ENCODE results near the gene GPR15LG.

GRCh38 chr10:84158061-84158460 lies 15.5 kb upstream of the GPR15LG start:
- TF ChIP-seq, protein P1, sequence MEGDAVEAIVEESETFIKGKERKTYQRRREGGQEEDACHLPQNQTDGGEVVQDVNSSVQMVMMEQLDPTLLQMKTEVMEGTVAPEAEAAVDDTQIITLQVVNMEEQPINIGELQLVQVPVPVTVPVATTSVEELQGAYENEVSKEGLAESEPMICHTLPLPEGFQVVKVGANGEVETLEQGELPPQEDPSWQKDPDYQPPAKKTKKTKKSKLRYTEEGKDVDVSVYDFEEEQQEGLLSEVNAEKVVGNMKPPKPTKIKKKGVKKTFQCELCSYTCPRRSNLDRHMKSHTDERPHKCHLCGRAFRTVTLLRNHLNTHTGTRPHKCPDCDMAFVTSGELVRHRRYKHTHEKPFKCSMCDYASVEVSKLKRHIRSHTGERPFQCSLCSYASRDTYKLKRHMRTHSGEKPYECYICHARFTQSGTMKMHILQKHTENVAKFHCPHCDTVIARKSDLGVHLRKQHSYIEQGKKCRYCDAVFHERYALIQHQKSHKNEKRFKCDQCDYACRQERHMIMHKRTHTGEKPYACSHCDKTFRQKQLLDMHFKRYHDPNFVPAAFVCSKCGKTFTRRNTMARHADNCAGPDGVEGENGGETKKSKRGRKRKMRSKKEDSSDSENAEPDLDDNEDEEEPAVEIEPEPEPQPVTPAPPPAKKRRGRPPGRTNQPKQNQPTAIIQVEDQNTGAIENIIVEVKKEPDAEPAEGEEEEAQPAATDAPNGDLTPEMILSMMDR (conservative IDR thresholded peaks at IDR 0.05 in 1 of 2, IDR thresholded peaks at IDR 0.05 in 1 of 2; ENCODE audit: extremely low read depth in 1 of 2, insufficient read depth in 1 of 2, low read depth in 1 of 2, low read length in 2 of 2), result no peak
- no peak for TF ChIP-seq EZH2 (IDR thresholded peaks at IDR 0.05; ENCODE audit: borderline replicate concordance, low read length)
